Measurements from ENCODE around the gene ZNF213. TPM values are rescaled to one million over a fixed set of nuclear protein-coding genes. Genes with fewer than 3 reads are reported as not detected.

Gene ZNF213

Small RNA genes lying within 50 kb of the gene (small RNA-seq; reads per million reads assigned to genes)
- gene RNU1-22P (ENCODE audit: insufficient read depth): not detected
